Endothelial cell of umbilical vein (primary cell): ENCODE measurements around the gene OR2T1. TPM values are rescaled to one million over a fixed set of nuclear protein-coding genes. Genes with fewer than 3 reads are reported as not detected.

Experiments used
- BruUV-seq: library from RNA; stranded (reverse); fragments of 400-500 nt; replicated peaks from 2 replicates; lab custom pipeline; 2021; lab: Mats Ljungman, UMichigan
- CTCF ChIA-PET: fragments of 300-600, 350-600 bp; sonication (Branson Sonifier 250); formaldehyde crosslinking; loops from one replicate; lab custom pipeline; 2021; ENCODE audit warnings: antibody characterized with exemption, inconsistent platforms; lab: Charles Lee
- POLR2A ChIA-PET: fragments of 300-600, 350-600 bp; sonication (Branson Sonifier 250); formaldehyde crosslinking; loops from one replicate; lab custom pipeline; 2021; ENCODE audit warnings: antibody characterized with exemption, inconsistent platforms; lab: Charles Lee
- DNase-seq: peaks from one replicate; pipeline ENCODE4 v3.0.0-alpha.2; 2011; ENCODE audit warnings: low read depth, low spot score
- FAIRE-seq: peaks from 2 replicates; lab custom pipeline; 2011; peaks lifted over from hg19 to GRCh38; lab: Jason Lieb, UNC
- H2AFZ ChIP-seq: 2 replicates; pipeline ENCODE4 v1.6.0; 2012; ENCODE audit warnings: low read depth, low read length, control low read depth, inconsistent platforms
- H3K27ac ChIP-seq: 2 replicates; pipeline ENCODE4 v1.5.1; 2011; ENCODE audit warnings: low read depth, mild to moderate bottlenecking, control low read depth, low read length, moderate library complexity; ENCODE audit not compliant: insufficient read depth
- H3K27me3 ChIP-seq, 2 experiments: 2 replicates each; pipeline versions ENCODE4 v1.6.0 to v1.6.1; 2011; ENCODE audit warnings: low read length in 2 of 2, mixed read lengths in 1 of 2; ENCODE audit not compliant: control insufficient read depth in 2 of 2, insufficient read depth in 2 of 2
- H3K36me3 ChIP-seq, 2 experiments: 2 replicates in 1 of 2; 3 replicates in 1 of 2; pipeline ENCODE4 v1.5.1; 2011; ENCODE audit warnings: low read length in 2 of 2, mild to moderate bottlenecking in 1 of 2, moderate library complexity in 1 of 2; ENCODE audit not compliant: control insufficient read depth in 2 of 2, insufficient read depth in 2 of 2; ENCODE audit errors: extremely low read depth in 1 of 2
- H3K4me1 ChIP-seq: 3 replicates; pipeline ENCODE4 v1.5.1; 2011; ENCODE audit warnings: mild to moderate bottlenecking, low read length; ENCODE audit not compliant: control insufficient read depth, insufficient read depth; ENCODE audit errors: extremely low read depth
- H3K4me2 ChIP-seq: 2 replicates; pipeline ENCODE4 v1.6.1; 2011; ENCODE audit warnings: low read length, control low read depth, mixed read lengths; ENCODE audit not compliant: insufficient read depth
- H3K4me3 ChIP-seq, 3 experiments: fragments of 200-600 bp in 1 of 3; sonication (generic), shearing (Covaris generic) in 1 of 3; replicated peaks in 1 of 3; 2 replicates each; pipeline ENCODE4 v1.5.1; 2011 to 2016; ENCODE audit warnings: control low read depth in 3 of 3, low read length in 3 of 3, mild to moderate bottlenecking in 2 of 3, inconsistent platforms in 1 of 3, low read depth in 1 of 3, moderate library complexity in 1 of 3; ENCODE audit not compliant: insufficient read depth in 1 of 3
- H3K79me2 ChIP-seq: 2 replicates; pipeline ENCODE4 v1.6.0; 2012; ENCODE audit warnings: low read length, inconsistent platforms; ENCODE audit not compliant: control insufficient read depth, insufficient read depth
- H3K9ac ChIP-seq: replicated peaks from 2 replicates; pipeline ENCODE3; 2011; ENCODE audit warnings: low read length, control low read depth; ENCODE audit not compliant: insufficient read depth; ENCODE audit errors: extremely low read depth
- H3K9me1 ChIP-seq: replicated peaks from 3 replicates; pipeline ENCODE4 v1.6.0; 2011; ENCODE audit warnings: mild to moderate bottlenecking, low read length; ENCODE audit not compliant: control insufficient read depth, insufficient read depth; ENCODE audit errors: extremely low read depth
- H3K9me3 ChIP-seq: replicated peaks from 2 replicates; pipeline ENCODE4 v1.5.1; 2012; ENCODE audit warnings: low read length, inconsistent platforms; ENCODE audit not compliant: control insufficient read depth, insufficient read depth
- H4K20me1 ChIP-seq: replicated peaks from 2 replicates; pipeline ENCODE3; 2011; ENCODE audit warnings: mild to moderate bottlenecking, low read length; ENCODE audit not compliant: control insufficient read depth, insufficient read depth; ENCODE audit errors: extremely low read depth
- EZH2 ChIP-seq: IDR thresholded peaks from 2 replicates; pipeline ENCODE4 v1.6.1; 2012; ENCODE audit warnings: borderline replicate concordance, low read depth, mild to moderate bottlenecking, moderate library complexity, low read length, inconsistent platforms; ENCODE audit not compliant: severe bottlenecking
- FOS ChIP-seq: IDR thresholded peaks from 2 replicates; pipeline ENCODE4 v1.6.1; 2011; ENCODE audit warnings: mild to moderate bottlenecking, low read length, moderate library complexity, borderline replicate concordance; ENCODE audit not compliant: insufficient read depth
- GATA2 ChIP-seq: IDR thresholded peaks from 2 replicates; pipeline ENCODE4 v1.7.0; 2011; ENCODE audit warnings: low read depth, mild to moderate bottlenecking, moderate library complexity, mixed read lengths, low read length; ENCODE audit not compliant: insufficient read length, insufficient read depth
- JUN ChIP-seq: IDR thresholded peaks from 2 replicates; pipeline ENCODE4 v1.6.1; 2011; ENCODE audit warnings: borderline replicate concordance, low read depth; ENCODE audit not compliant: insufficient read length, insufficient read depth
- MYC ChIP-seq: IDR thresholded peaks from one replicate; pipeline ENCODE4 v1.6.1; 2011; ENCODE audit warnings: mild to moderate bottlenecking, low read depth, low read length
- POLR2A ChIP-seq: IDR thresholded peaks from 2 replicates; pipeline ENCODE4 v1.6.1; 2012; ENCODE audit warnings: low read depth, mild to moderate bottlenecking, control low read depth, low read length
- POLR2AphosphoS5 ChIP-seq: IDR thresholded peaks from 2 replicates; pipeline ENCODE4 v1.6.1; 2012; ENCODE audit warnings: low read depth, mild to moderate bottlenecking, control low read depth, low read length, moderate library complexity; ENCODE audit not compliant: insufficient read depth
- dilution Hi-C: fragments of 300-500 bp; cut with MboI; formaldehyde crosslinking; loops from one replicate; pipeline ENCODE4 v1.15.0; 2019; ENCODE audit warnings: low sequenced_read_pairs; ENCODE audit not compliant: extremely low pct_ligation_motif_present
- intact Hi-C: fragments of 100-400 bp; cut with micrococcal nuclease; formaldehyde crosslinking; loops from one replicate; pipeline ENCODE4 v1.10.0; 2022
- polyA plus RNA-seq, 4 experiments: library from polyadenylated mRNA; depleted of rRNA in 3 of 4; stranded (reverse) in 3 of 4; unstranded in 1 of 4; fragments of >200 nt; gene quantifications; 2 replicates each; pipeline versions ENCODE4 v1.2.1 to v1.2.3, GENCODE V29; 2011 to 2012; ENCODE audit warnings: missing spikeins in 1 of 4
- total RNA-seq: library from RNA; stranded (reverse); gene quantifications from 2 replicates; pipeline ENCODE4 v1.2.3, GENCODE V29; 2021
- TF ChIP-seq, protein P1 (sequence below): IDR thresholded peaks from 2 replicates; pipeline ENCODE4 v1.6.1; 2011; ENCODE audit not compliant: insufficient read depth, insufficient read length
- TF ChIP-seq, protein P2 (sequence below), 2 donors: IDR thresholded peaks; 1 replicate in 1 of 2; 2 replicates in 1 of 2; pipeline ENCODE4 v1.5.1; 2011; ENCODE audit warnings: low read length in 2 of 2, mild to moderate bottlenecking in 2 of 2, moderate library complexity in 2 of 2, control low read depth in 1 of 2, inconsistent platforms in 1 of 2, low read depth in 1 of 2; ENCODE audit not compliant: insufficient read depth in 1 of 2; ENCODE audit errors: extremely low read depth in 1 of 2

The OR2T1 gene
- total and polyA plus RNA-seq, 2 donors (not counting 3 experiments of a cell fraction or from before 2014, with no cell fraction given) = not detected

DNA sequence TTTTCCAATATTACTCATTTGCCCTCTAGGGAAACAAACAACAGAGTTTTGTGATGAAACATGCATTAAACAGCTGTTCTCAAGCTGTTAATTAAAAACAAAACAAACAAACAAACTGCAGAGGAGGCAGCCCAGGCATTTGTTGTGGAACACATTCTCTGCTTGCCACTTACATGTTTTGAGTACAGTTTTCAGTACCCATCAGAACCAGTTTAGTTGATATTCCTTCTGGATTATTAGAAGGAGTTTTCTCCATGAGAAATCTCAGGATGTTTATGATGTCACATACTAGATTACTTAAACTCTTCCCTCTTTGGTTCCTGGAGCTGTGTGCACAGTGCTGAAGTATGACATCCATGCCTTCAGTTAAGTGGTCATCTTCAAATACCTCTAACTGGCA, 27.4 kb upstream of the OR2T1 start, which contains the start of gene OR2T6:
Gene OR2T6 (plus strand): TSS at position 301 of the 400 bp plus-strand sequence. CDS start 11,863 bp downstream, outside the sequence.
- Histone ChIP-seq H2AFZ (no peak within 1 kb of the TSS), H3K9ac (no peak within 1 kb of the TSS), H3K79me2 (no peaks in the 10 kb centered on the region), H3K36me3 (no peaks in the 10 kb centered on the region), H3K27me3 (no peaks in the 10 kb centered on the region), H4K20me1 (no peaks in the 10 kb centered on the region), H3K4me3 (no peak within 1 kb of the TSS), H3K4me2 (no peak within 1 kb of the TSS), H3K9me1 (no peaks in the 10 kb centered on the region), H3K9me3 (no peaks in the 10 kb centered on the region), H3K4me1 (no peaks in the 10 kb centered on the region), H3K27ac (no peak within 1 kb of the TSS)
- no peak for TF ChIP-seq POLR2A
- TF ChIP-seq GATA2 = no peak
- no peak for TF ChIP-seq FOS
- TF ChIP-seq, protein P1, sequence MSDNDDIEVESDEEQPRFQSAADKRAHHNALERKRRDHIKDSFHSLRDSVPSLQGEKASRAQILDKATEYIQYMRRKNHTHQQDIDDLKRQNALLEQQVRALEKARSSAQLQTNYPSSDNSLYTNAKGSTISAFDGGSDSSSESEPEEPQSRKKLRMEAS = no peak
- TF ChIP-seq, protein P2, sequence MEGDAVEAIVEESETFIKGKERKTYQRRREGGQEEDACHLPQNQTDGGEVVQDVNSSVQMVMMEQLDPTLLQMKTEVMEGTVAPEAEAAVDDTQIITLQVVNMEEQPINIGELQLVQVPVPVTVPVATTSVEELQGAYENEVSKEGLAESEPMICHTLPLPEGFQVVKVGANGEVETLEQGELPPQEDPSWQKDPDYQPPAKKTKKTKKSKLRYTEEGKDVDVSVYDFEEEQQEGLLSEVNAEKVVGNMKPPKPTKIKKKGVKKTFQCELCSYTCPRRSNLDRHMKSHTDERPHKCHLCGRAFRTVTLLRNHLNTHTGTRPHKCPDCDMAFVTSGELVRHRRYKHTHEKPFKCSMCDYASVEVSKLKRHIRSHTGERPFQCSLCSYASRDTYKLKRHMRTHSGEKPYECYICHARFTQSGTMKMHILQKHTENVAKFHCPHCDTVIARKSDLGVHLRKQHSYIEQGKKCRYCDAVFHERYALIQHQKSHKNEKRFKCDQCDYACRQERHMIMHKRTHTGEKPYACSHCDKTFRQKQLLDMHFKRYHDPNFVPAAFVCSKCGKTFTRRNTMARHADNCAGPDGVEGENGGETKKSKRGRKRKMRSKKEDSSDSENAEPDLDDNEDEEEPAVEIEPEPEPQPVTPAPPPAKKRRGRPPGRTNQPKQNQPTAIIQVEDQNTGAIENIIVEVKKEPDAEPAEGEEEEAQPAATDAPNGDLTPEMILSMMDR (IDR thresholded peaks at IDR 0.05; ENCODE audit: extremely low read depth in 1 of 2, insufficient read depth in 1 of 2, low read depth in 1 of 2, low read length in 2 of 2) = no peak
- no peak for DNase-seq
- FAIRE-seq = no peak
- intact Hi-C loops = no loop called here
- ChIA-PET CTCF (no interaction called here), POLR2A (no interaction called here)
- dilution Hi-C loops = no loop called here
- BruUV-seq = no TSS peak

- dilution Hi-C loops = no loop called here
- Histone ChIP-seq H3K4me2 (no peak overlapping the region), H3K4me3 (no peak overlapping the region), H3K79me2 (no peaks in the 10 kb centered on the region), H2AFZ (no peak overlapping the region), H3K9me1 (no peaks in the 10 kb centered on the region), H3K9me3 (no peaks in the 10 kb centered on the region), H3K27me3 (no peaks in the 10 kb centered on the region), H4K20me1 (no peaks in the 10 kb centered on the region), H3K36me3 (no peaks in the 10 kb centered on the region), H3K27ac (no peak overlapping the region), H3K9ac (no peak overlapping the region), H3K4me1 (no peaks in the 10 kb centered on the region)
- intact Hi-C loops = no loop called here
- DNase-seq = no peak
- no peak for FAIRE-seq
- TF ChIP-seq EZH2 (no peak), JUN (no peak), POLR2AphosphoS5 (no peak), MYC (no peak)
- TF ChIP-seq, protein P1 = no peak
- TF ChIP-seq, protein P2 (IDR thresholded peaks at IDR 0.05; ENCODE audit: extremely low read depth in 1 of 2, insufficient read depth in 1 of 2, low read depth in 1 of 2, low read length in 2 of 2) = no peak
- ChIA-PET POLR2A (no interaction called here), CTCF (no interaction called here)
- no TSS peak for BruUV-seq
These were observed 25.9 kb upstream of the OR2T1 start for GRCh38 chr1:248376916-248377315.
